ENCODE results near the gene ZSWIM6. TPM values are rescaled to one million over a fixed set of nuclear protein-coding genes. Genes with fewer than 3 reads are reported as not detected.

ZSWIM6 gene
- total and polyA plus RNA-seq, 2 experiments from 2014 or later = 9.0 to 12.7 TPM

DNA sequence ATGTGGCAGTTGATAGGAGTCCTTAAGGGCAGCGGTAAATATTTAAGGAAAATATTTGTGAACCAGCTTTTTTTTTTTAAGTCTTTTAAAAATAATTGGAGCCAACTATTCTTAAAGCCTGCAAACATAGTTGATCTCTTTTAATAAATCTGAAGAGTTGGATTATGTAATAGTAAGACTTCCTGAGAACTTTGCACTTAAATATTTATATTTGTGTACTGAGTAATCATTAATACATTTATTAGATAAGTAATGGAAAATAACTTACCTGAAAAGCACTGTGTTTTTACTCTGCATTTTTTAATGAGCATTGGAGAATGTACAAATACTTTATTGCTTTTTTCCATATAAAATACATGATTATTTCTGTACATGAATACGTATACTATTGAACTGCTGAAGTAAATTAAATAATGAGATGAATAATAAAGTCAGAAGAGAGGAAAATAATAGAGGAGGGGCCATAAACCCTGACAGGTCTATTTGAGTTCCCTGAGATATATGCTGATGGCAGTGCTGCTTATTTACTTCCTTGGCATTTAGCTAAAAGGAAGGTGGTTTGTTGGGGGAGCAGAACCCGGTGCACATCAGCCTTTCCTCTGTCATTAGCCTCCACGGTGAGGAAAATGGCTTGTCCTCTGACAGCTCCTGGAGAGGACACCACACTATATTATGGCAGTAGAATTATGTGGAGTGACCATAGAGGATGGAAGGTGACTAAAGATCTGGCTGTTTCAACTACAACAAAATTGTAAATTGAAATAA, 148.0 kb downstream of the ZSWIM6 start:
- no peak for DNase-seq (ENCODE audit: low spot score)
- 88% methylated on average over 4 of the region's 4 CpGs for WGBS (ENCODE audit: low lambda C conversion rate, missing lambda C conversion rate)
- Histone ChIP-seq H3K79me2 (peaks cover 84% of the 10 kb centered on the region), H3K4me1 (ENCODE audit: insufficient read depth) (no peaks in the 10 kb centered on the region), H3K4me3 (no peak overlapping the region), H3K9me3 (ENCODE audit: low read depth) (no peaks in the 10 kb centered on the region), H3K27me3 (no peaks in the 10 kb centered on the region), H3K9me2 (replicated peaks; ENCODE audit: insufficient read depth) (no peaks in the 10 kb centered on the region), H3K27ac (no peak overlapping the region), H2AFZ (no peak overlapping the region), H3K36me3 (replicated peaks; ENCODE audit: insufficient read depth, low read depth) (no peaks in the 10 kb centered on the region), H4K20me1 (ENCODE audit: insufficient read depth, poor library complexity, severe bottlenecking) (peaks cover 8% of the 10 kb centered on the region), H3K4me2 (no peak overlapping the region)
- TF ChIP-seq, protein P1, sequence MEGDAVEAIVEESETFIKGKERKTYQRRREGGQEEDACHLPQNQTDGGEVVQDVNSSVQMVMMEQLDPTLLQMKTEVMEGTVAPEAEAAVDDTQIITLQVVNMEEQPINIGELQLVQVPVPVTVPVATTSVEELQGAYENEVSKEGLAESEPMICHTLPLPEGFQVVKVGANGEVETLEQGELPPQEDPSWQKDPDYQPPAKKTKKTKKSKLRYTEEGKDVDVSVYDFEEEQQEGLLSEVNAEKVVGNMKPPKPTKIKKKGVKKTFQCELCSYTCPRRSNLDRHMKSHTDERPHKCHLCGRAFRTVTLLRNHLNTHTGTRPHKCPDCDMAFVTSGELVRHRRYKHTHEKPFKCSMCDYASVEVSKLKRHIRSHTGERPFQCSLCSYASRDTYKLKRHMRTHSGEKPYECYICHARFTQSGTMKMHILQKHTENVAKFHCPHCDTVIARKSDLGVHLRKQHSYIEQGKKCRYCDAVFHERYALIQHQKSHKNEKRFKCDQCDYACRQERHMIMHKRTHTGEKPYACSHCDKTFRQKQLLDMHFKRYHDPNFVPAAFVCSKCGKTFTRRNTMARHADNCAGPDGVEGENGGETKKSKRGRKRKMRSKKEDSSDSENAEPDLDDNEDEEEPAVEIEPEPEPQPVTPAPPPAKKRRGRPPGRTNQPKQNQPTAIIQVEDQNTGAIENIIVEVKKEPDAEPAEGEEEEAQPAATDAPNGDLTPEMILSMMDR (IDR thresholded peaks at IDR 0.05; ENCODE audit: poor library complexity) = no peak
- TF ChIP-seq EZH2phosphoT487 (IDR thresholded peaks at IDR 0.05; ENCODE audit: low read depth, severe bottlenecking, unreplicated experiment) (no peak), EZH2 (IDR thresholded peaks at IDR 0.05; ENCODE audit: borderline replicate concordance) (no peak)

DNA sequence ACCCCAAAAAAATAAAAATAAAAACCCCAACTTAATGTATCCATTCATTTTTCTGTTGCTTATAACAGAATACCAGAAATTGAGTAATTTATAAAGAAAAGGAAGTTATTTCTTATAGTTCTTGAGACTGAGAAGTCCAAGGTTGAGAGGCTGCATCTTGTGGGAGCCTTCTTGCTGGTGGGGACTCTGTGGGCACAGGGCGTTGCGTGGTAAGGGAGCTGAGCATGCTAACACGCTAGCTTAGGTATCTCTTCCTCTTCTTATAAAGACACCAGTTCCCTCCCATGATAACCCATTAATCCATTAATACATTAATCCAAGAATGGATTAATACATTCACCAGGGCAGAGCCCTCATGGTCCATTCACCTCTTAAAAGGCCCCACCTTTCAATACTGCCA, 150.9 kb downstream of the ZSWIM6 start:
- no peaks in the 10 kb centered on the region for H3K9me2 ChIP-seq (replicated peaks; ENCODE audit: insufficient read depth)
- no peaks in the 10 kb centered on the region for H3K9me3 ChIP-seq (ENCODE audit: low read depth)
- no peaks in the 10 kb centered on the region for H3K36me3 ChIP-seq (replicated peaks; ENCODE audit: insufficient read depth, low read depth)
- no peaks in the 10 kb centered on the region for H3K27me3 ChIP-seq
- no peak overlapping the region for H3K4me3 ChIP-seq
- H4K20me1 ChIP-seq (ENCODE audit: insufficient read depth, poor library complexity, severe bottlenecking) = peaks cover 8% of the 10 kb centered on the region
- H3K4me2 ChIP-seq = no peak overlapping the region
- no peak overlapping the region for H2AFZ ChIP-seq
- no peaks in the 10 kb centered on the region for H3K4me1 ChIP-seq (ENCODE audit: insufficient read depth)
- no peak overlapping the region for H3K27ac ChIP-seq
- 98% methylated on average over 3 of the region's 3 CpGs for WGBS (ENCODE audit: low lambda C conversion rate, missing lambda C conversion rate)
- no peak for DNase-seq (ENCODE audit: low spot score)
- TF ChIP-seq, protein P1 (IDR thresholded peaks at IDR 0.05; ENCODE audit: poor library complexity) = no peak
- no peak for TF ChIP-seq EZH2 (IDR thresholded peaks at IDR 0.05; ENCODE audit: borderline replicate concordance)
- TF ChIP-seq EZH2phosphoT487 (IDR thresholded peaks at IDR 0.05; ENCODE audit: low read depth, severe bottlenecking, unreplicated experiment) = no peak
- H3K79me2 ChIP-seq = peaks cover 85% of the 10 kb centered on the region

DNA sequence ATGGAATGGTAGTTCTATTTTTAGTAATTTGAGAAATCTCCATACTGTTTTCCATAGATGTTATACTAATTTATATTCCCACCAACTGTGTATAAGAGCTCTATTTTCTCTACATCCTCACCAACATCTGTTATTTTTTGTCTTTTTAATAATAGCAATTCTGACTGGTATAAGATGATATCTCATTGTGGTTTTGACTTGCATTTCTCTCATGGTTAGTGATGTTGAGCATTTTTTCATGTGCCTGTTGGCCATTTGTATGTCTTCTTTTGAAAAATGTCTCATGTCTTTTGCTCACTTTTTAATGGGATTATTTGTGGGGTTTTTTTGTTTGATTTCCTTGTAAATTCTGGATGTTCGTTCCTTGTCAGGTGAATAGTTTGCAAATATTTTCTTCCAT, 154.4 kb downstream of the ZSWIM6 start:
- Histone ChIP-seq H3K4me2 (no peak overlapping the region), H4K20me1 (ENCODE audit: insufficient read depth, poor library complexity, severe bottlenecking) (peaks cover 3% of the 10 kb centered on the region), H2AFZ (no peak overlapping the region), H3K9me3 (ENCODE audit: low read depth) (no peaks in the 10 kb centered on the region), H3K27ac (no peak overlapping the region), H3K4me1 (ENCODE audit: insufficient read depth) (no peaks in the 10 kb centered on the region), H3K9me2 (replicated peaks; ENCODE audit: insufficient read depth) (no peaks in the 10 kb centered on the region), H3K79me2 (peaks cover 77% of the 10 kb centered on the region), H3K4me3 (no peak overlapping the region), H3K36me3 (replicated peaks; ENCODE audit: insufficient read depth, low read depth) (no peaks in the 10 kb centered on the region), H3K27me3 (no peaks in the 10 kb centered on the region)
- DNase-seq (ENCODE audit: low spot score) = no peak
- WGBS (ENCODE audit: low lambda C conversion rate, missing lambda C conversion rate) = 96% methylated on average over 1 of the region's 1 CpG
- TF ChIP-seq EZH2 (IDR thresholded peaks at IDR 0.05; ENCODE audit: borderline replicate concordance) (no peak), EZH2phosphoT487 (IDR thresholded peaks at IDR 0.05; ENCODE audit: low read depth, severe bottlenecking, unreplicated experiment) (no peak)
- TF ChIP-seq, protein P1 (IDR thresholded peaks at IDR 0.05; ENCODE audit: poor library complexity) = no peak
